GM23338 (cell line): ENCODE results near the gene UBE2E2.

Experiments used
- CREB1 ChIP-seq: fragments of 250-450 bp; sonication (Bioruptor Pico); IDR thresholded peaks from 2 replicates; pipeline ENCODE4 v1.5.0; 2020; ENCODE audit warnings: low read depth, mild to moderate bottlenecking, moderate library complexity
- EZH2 ChIP-seq: fragments of 200-600 bp; sonication (generic); IDR thresholded peaks from one replicate; pipeline ENCODE4 v1.8.0; 2017; ENCODE audit warnings: antibody characterized with exemption, mild to moderate bottlenecking, low read depth; ENCODE audit not compliant: unreplicated experiment
- EZH2phosphoT487 ChIP-seq: fragments of 200-600 bp; sonication (generic); IDR thresholded peaks from one replicate; pipeline ENCODE4 v1.8.1; 2018; ENCODE audit warnings: antibody characterized with exemption; ENCODE audit not compliant: unreplicated experiment
- POLR2AphosphoS5 ChIP-seq: IDR thresholded peaks from 2 replicates; pipeline ENCODE4 v1.6.1; 2016; ENCODE audit warnings: antibody characterized with exemption, low read depth
- TF ChIP-seq, protein P1 (sequence below), 2 experiments: fragments of 200-600 bp in 1 of 2; sonication (generic) in 1 of 2; conservative IDR thresholded peaks; 2 replicates each; pipeline versions ENCODE4 v1.5.1 to v1.6.1; 2016 to 2017; ENCODE audit warnings: antibody characterized with exemption in 2 of 2, low read depth in 2 of 2, mild to moderate bottlenecking in 2 of 2, moderate library complexity in 1 of 2
- TF ChIP-seq, protein P2 (sequence below): IDR thresholded peaks from one replicate; pipeline ENCODE4 v1.6.1; 2018; ENCODE audit warnings: antibody characterized with exemption; ENCODE audit not compliant: unreplicated experiment

DNA sequence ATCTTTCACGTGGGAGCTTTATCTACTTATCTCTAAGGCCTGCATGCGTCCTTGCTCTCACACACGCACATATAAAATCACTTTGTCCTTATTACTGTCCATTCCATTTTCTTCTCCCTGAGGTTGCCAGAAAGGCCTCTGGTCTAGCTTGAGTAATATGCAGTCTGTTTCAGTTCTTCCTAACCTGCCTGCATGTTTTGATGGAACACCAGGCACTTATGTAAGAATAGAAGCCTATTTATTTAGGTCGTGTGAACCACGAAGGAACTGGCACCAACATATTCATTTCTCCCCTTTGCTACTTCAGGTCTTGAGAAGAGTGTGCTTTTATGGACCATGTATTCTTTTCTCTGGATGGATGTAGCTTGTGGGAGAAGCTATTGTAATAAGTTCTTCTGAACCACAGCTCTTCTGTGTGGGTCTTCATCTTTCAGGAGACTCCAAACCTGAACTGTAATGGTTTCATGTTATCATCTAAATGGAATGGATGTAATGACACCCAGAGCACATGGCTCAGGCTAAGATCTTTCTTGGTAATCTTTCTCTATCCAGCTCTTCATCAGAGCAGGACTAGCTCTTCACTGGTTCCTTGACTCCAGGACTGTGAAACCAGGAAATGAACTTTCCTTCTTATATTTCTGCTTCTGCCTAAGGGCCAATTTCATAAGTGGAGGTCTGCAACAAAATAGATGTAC, 53.8 kb downstream of the UBE2E2 start:
- TF ChIP-seq, protein P1, sequence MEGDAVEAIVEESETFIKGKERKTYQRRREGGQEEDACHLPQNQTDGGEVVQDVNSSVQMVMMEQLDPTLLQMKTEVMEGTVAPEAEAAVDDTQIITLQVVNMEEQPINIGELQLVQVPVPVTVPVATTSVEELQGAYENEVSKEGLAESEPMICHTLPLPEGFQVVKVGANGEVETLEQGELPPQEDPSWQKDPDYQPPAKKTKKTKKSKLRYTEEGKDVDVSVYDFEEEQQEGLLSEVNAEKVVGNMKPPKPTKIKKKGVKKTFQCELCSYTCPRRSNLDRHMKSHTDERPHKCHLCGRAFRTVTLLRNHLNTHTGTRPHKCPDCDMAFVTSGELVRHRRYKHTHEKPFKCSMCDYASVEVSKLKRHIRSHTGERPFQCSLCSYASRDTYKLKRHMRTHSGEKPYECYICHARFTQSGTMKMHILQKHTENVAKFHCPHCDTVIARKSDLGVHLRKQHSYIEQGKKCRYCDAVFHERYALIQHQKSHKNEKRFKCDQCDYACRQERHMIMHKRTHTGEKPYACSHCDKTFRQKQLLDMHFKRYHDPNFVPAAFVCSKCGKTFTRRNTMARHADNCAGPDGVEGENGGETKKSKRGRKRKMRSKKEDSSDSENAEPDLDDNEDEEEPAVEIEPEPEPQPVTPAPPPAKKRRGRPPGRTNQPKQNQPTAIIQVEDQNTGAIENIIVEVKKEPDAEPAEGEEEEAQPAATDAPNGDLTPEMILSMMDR (conservative IDR thresholded peaks at IDR 0.05; ENCODE audit: low read depth in 2 of 2), result no peak
- TF ChIP-seq, protein P2, sequence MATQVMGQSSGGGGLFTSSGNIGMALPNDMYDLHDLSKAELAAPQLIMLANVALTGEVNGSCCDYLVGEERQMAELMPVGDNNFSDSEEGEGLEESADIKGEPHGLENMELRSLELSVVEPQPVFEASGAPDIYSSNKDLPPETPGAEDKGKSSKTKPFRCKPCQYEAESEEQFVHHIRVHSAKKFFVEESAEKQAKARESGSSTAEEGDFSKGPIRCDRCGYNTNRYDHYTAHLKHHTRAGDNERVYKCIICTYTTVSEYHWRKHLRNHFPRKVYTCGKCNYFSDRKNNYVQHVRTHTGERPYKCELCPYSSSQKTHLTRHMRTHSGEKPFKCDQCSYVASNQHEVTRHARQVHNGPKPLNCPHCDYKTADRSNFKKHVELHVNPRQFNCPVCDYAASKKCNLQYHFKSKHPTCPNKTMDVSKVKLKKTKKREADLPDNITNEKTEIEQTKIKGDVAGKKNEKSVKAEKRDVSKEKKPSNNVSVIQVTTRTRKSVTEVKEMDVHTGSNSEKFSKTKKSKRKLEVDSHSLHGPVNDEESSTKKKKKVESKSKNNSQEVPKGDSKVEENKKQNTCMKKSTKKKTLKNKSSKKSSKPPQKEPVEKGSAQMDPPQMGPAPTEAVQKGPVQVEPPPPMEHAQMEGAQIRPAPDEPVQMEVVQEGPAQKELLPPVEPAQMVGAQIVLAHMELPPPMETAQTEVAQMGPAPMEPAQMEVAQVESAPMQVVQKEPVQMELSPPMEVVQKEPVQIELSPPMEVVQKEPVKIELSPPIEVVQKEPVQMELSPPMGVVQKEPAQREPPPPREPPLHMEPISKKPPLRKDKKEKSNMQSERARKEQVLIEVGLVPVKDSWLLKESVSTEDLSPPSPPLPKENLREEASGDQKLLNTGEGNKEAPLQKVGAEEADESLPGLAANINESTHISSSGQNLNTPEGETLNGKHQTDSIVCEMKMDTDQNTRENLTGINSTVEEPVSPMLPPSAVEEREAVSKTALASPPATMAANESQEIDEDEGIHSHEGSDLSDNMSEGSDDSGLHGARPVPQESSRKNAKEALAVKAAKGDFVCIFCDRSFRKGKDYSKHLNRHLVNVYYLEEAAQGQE, result no peak
- TF ChIP-seq POLR2AphosphoS5, result no peak
- no peak for TF ChIP-seq EZH2
- TF ChIP-seq EZH2phosphoT487, result no peak
- no peak for TF ChIP-seq CREB1 (CRISPR knock-in tag)
